Dendritic cell treated with granulocyte-macrophage colony-stimulating factor and Interleukin-4, amounts not matched to agents 40 ng/mL and 50 ng/mL, for 4 days (primary cell): Measurements from ENCODE around the gene TTLL9.

Experiments
- H3K27ac Mint-ChIP-seq: one replicate; pipeline ENCODE4 v1.8.0; 2022; ENCODE audit warnings: mild to moderate bottlenecking, mixed read lengths
- H3K27me3 Mint-ChIP-seq: one replicate; pipeline ENCODE4 v1.8.0; 2022; ENCODE audit warnings: mild to moderate bottlenecking, mixed read lengths
- H3K36me3 Mint-ChIP-seq: one replicate; pipeline ENCODE4 v1.8.0; 2022; ENCODE audit warnings: low read depth, mixed read lengths
- H3K4me1 Mint-ChIP-seq: one replicate; pipeline ENCODE4 v1.8.0; 2022; ENCODE audit warnings: low read depth, mixed read lengths
- H3K4me3 Mint-ChIP-seq: one replicate; pipeline ENCODE4 v1.8.0; 2022; ENCODE audit warnings: mild to moderate bottlenecking, moderate library complexity, mixed read lengths
- H3K9me3 Mint-ChIP-seq: one replicate; pipeline ENCODE4 v1.8.0; 2022; ENCODE audit warnings: mixed read lengths
- intact Hi-C: fragments of 100-400 bp; cut with micrococcal nuclease; formaldehyde crosslinking; loops from one replicate; pipeline ENCODE4 v1.15.0; 2022

Gene TTLL9

DNA sequence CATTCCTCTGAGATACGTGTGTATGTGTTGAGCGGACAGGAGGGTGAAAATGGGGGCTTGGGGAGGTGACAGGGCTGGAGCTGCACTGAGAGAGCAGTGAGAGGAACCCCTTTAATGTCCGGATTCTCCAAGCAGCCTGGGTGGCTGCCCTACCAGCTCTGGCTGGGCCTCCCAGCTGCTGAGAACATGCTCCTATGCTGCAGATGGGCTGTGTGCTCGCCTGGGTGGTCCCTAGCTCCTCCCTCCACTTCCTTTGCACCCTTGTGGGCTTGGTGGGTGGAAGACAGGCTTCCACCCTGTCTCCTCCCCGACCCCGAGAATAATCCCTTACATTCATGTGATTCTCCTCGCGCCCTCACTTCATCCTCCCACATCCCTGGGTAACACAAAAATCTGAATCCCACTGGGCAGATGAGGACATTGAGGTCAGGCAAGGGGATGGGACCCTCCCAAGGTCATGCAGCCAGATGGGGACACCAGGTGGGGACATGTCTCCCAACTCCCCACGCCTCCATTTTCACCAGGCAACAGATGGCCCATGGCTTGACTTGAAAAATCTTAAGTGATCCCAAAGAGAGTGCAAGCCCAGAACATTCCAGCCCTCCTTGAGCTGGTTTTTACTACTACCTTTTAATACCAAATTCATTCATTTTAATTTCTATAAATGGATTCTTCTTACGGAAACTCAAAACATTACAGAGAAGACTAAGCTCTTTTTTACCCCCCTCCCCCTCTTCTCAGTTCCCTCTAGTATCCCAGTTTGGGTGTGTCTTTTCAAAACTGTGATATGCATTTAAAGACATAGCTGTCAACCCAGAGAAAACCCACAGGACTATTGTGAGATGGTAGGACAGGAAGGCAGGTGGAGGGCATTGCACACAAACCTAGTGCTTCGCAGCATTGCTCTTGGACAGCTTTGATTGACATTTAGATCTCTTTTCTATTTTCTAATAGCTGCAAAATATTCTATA is 86.4 kb downstream of the TTLL9 start:
- Mint-ChIP-seq H3K36me3 (peaks cover 2% of the 10 kb centered on the region), H3K4me1 (peaks cover 22% of the 10 kb centered on the region), H3K27ac (peak overlapping the region; percentile 63), H3K27me3 (peaks cover 44% of the 10 kb centered on the region), H3K9me3 (no peaks in the 10 kb centered on the region), H3K4me3 (peak overlapping the region; percentile 21)
- intact Hi-C loops = no loop called here

DNA sequence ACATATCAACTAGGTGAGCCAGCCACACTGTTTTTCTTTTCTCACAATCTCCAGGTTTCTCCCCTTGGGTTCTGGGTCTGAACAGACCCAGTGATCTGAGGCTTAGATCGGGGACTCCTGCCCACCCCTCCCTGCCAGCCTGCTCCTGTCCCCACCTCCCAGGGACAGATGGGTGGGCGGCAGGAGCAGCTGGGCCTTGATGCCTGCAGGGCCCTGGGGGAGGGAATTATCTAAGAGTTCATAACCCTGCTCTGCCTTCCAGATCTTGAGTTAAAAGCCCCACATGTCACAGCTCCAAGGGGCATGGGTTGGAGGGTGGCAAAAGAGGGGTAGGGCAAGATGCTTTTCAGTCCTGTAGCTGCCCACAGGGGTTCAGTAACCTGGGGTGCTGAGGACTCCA is 92.3 kb downstream of the TTLL9 start:
- intact Hi-C loops = no loop called here
- Mint-ChIP-seq H3K27ac (no peak overlapping the region), H3K4me1 (peaks cover 13% of the 10 kb centered on the region), H3K9me3 (no peaks in the 10 kb centered on the region), H3K36me3 (no peaks in the 10 kb centered on the region), H3K27me3 (peaks cover 61% of the 10 kb centered on the region), H3K4me3 (no peak overlapping the region)

DNA sequence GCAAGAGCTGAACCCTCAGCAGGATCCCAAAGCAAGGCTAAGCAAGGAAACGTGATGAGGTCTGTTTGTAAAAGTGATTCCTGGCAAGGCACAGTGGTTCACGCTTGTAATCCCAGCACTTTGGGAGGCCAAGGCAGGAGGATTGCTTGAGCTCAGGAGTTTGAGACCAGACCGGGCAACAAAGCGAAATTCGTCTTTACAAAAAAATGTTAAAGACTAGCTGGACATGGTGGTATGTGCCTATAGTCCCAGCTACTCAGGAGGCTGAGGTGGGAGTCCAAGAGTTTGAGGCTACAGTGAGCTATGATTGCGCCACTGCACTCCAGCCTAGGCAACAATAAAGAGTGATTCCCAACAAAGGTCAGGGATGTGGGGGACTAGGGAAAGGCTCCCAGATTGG is 93.5 kb downstream of the TTLL9 start:
- Mint-ChIP-seq H3K36me3 (no peaks in the 10 kb centered on the region), H3K27ac (no peak overlapping the region), H3K4me3 (no peak overlapping the region), H3K4me1 (peaks cover 20% of the 10 kb centered on the region), H3K27me3 (peaks cover 65% of the 10 kb centered on the region), H3K9me3 (no peaks in the 10 kb centered on the region)
- intact Hi-C loops = no loop called here

DNA sequence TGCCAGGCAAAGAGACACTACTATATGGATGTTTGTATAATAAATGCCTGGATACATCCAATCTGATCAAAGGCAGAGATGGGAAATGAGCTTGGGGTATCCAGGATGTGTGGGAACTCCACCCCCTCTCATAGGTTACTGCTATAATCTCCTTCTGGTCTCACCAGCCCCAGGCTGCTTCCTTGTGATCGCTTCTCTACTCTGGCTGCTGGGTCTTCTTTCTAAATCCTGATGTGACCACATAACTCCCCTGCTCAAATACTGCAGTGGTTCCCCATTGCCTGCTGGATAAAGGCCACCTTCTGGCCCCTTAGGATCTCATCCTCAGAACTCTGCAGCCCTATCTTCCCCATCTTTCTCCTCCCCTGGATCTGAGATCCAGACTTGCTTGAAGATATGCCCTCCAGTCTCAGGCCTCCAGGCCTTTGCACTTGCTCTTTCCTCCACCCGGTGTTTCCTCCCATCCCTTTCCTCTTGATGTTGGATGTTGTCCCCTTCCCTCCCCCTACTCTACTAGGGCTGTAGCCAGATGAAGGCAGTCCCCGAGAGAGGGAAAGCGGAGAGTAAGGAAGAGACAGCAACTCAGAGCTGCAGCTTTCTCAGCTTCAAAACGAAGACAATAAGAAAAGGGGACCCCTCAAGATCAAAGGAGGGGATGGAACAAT is 96.7 kb downstream of the TTLL9 start:
- Mint-ChIP-seq H3K27ac (no peak overlapping the region), H3K4me1 (peaks cover 18% of the 10 kb centered on the region), H3K27me3 (peaks cover 62% of the 10 kb centered on the region), H3K36me3 (no peaks in the 10 kb centered on the region), H3K9me3 (no peaks in the 10 kb centered on the region), H3K4me3 (peak overlapping the region; percentile 1)
- intact Hi-C loops = no loop called here

DNA sequence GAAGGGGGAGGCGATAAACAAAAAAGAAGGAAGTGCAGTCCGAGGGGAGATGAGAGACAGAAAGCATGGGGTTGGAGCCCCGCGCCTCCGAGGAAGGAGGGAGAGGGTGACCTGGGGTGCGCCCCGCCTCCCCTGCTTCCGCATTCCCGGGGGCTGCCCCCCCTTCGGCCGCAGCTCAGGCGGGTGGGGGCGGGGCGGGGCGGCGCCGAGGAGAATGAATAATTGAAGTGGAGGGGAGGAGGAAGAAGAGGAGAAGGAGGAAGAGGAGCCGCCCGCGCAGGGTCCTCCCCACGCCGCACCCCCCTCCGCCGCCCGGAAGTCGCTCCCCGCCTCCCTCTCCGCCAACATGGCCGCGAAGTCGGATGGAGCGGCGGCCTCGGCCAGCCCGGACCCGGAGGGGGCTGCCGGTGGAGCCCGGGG is 97.4 kb downstream of the TTLL9 start, which contains the start of gene XKR7:
XKR7 (plus strand) TSS at position 322 of the 420 bp plus-strand sequence; CDS start at position 347, 25 bp downstream.
- no peaks in the 10 kb centered on the region for H3K9me3 Mint-ChIP-seq
- no peak within 1 kb of the TSS for H3K27ac Mint-ChIP-seq
- peaks cover 18% of the 10 kb centered on the region for H3K4me1 Mint-ChIP-seq
- H3K27me3 Mint-ChIP-seq = peaks cover 59% of the 10 kb centered on the region
- no peaks in the 10 kb centered on the region for H3K36me3 Mint-ChIP-seq
- H3K4me3 Mint-ChIP-seq = peak within 1 kb of the TSS; percentile 89
- intact Hi-C loops = loop anchor here (1.0 kb wide), 1 partner anchor 16 kb away; the partner anchor contains the start of gene PDRG1

- Mint-ChIP-seq H3K9me3 (no peaks in the 10 kb centered on the region), H3K4me3 (peak overlapping the region; percentile 89), H3K4me1 (peaks cover 18% of the 10 kb centered on the region), H3K27ac (no peak overlapping the region), H3K36me3 (no peaks in the 10 kb centered on the region), H3K27me3 (peaks cover 60% of the 10 kb centered on the region)
- intact Hi-C loops = loop anchor here (1.0 kb wide), 1 partner anchor 16 kb away; the partner anchor contains the start of gene PDRG1
Measured at GRCh38 chr20:31968291-31969126, 98.1 kb downstream of the TTLL9 start.

DNA sequence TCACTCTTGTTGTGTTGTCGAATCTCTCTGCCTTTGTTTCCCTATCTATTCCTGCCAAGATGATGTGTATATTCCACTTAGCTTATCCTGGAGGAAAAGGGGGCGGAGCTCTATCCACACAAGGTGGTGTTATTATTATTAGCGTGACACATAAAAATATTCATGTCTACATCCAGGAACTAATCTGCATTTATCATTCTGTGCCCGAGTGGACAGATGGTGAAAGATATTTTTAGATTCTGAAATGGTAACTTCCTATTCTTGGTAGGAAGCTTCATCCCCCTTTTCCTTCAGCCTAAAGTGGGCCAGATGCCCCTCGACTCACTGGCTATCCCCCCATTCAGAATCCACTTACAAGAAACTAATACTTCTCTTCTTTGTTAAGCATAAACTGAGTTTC is 99.6 kb downstream of the TTLL9 start:
- Mint-ChIP-seq H3K27me3 (peaks cover 51% of the 10 kb centered on the region), H3K4me1 (peaks cover 18% of the 10 kb centered on the region), H3K9me3 (no peaks in the 10 kb centered on the region), H3K36me3 (no peaks in the 10 kb centered on the region), H3K27ac (no peak overlapping the region), H3K4me3 (no peak overlapping the region)
- intact Hi-C loops = no loop called here

DNA sequence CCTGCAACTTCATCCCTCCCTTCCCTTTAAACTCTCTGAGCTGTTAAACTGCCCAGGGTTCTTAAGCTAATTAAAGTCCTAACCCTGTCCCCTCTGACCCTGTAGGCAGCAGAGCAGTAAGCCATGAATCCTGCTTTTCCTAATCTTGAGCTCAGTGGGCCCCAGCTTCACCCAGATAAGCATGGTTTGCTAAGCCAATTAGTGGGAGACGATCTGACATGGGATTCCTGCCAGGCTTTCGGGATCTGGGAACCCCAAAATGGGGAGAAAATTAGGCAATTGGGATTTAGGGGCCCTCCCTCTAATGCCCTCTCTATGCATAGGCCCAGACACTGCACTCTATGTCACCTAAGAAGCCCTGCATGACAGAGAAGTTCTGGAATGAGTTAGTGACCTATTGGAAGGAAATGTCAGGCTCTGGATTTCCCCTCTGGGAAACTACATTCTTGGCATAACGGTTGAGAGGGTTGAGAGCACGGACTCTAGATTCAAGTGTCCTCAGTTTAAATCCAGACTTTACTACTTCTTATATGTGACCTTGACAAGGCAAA is 102.1 kb downstream of the TTLL9 start:
- Mint-ChIP-seq H3K27me3 (peaks cover 39% of the 10 kb centered on the region), H3K27ac (no peak overlapping the region), H3K4me3 (no peak overlapping the region), H3K36me3 (no peaks in the 10 kb centered on the region), H3K9me3 (no peaks in the 10 kb centered on the region), H3K4me1 (peaks cover 12% of the 10 kb centered on the region)
- intact Hi-C loops = no loop called here

- no peaks in the 10 kb centered on the region for H3K36me3 Mint-ChIP-seq
- no peak overlapping the region for H3K4me3 Mint-ChIP-seq
- H3K27me3 Mint-ChIP-seq = peaks cover 28% of the 10 kb centered on the region
- H3K27ac Mint-ChIP-seq = no peak overlapping the region
- no peaks in the 10 kb centered on the region for H3K9me3 Mint-ChIP-seq
- intact Hi-C loops = no loop called here
- no peaks in the 10 kb centered on the region for H3K4me1 Mint-ChIP-seq
Measured at GRCh38 chr20:31974296-31974695, 103.9 kb downstream of the TTLL9 start.

DNA sequence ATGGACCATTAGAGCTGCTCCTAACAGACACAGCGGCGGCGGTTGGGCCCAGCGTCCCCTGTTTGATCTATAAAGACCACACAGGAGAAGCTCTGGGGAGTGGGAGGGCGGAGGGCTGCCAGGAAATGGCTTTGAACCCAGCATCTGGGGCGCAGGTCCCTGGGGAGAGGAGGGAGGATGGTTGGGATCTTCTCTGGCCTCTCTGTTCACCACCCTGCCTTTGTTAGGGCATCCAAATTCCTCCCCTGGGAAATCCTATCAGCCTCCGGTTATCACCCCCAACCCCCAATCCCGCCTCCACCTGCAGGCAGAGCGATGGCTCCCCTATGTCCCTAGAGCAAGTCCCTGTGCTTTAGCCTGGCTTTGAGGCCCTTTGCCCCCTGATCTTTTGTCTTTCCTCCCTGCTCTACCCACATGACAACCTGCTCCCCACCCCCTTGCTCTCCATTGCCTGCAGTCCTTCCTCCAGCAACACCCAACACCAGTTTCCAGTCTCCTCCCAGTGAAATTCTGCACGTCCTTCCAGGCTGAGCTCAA is 104.6 kb downstream of the TTLL9 start:
- intact Hi-C loops = no loop called here
- Mint-ChIP-seq H3K27ac (no peak overlapping the region), H3K27me3 (peaks cover 26% of the 10 kb centered on the region), H3K4me1 (no peaks in the 10 kb centered on the region), H3K9me3 (no peaks in the 10 kb centered on the region), H3K36me3 (no peaks in the 10 kb centered on the region), H3K4me3 (no peak overlapping the region)

DNA sequence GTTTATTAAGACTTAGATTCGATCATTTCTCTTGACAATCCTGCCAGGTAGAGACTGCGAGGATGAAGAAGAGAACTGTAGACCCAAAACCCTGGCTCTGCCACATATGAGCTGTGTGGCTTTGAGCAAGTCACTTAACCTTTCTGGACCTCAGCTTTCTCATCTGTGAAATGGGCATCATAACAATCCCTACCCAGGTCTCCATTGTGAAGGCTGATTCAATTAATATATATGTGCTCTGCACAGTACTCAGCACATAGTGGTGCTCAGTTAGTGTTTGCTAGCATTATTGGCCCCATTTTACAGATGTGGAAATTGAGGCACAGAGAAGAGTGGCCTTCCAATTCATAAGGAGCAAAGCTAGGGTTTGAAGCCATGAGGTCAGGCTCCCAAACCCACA is 105.4 kb downstream of the TTLL9 start:
- Mint-ChIP-seq H3K27ac (no peak overlapping the region), H3K4me1 (no peaks in the 10 kb centered on the region), H3K9me3 (no peaks in the 10 kb centered on the region), H3K4me3 (no peak overlapping the region), H3K36me3 (no peaks in the 10 kb centered on the region), H3K27me3 (peaks cover 21% of the 10 kb centered on the region)
- intact Hi-C loops = no loop called here

DNA sequence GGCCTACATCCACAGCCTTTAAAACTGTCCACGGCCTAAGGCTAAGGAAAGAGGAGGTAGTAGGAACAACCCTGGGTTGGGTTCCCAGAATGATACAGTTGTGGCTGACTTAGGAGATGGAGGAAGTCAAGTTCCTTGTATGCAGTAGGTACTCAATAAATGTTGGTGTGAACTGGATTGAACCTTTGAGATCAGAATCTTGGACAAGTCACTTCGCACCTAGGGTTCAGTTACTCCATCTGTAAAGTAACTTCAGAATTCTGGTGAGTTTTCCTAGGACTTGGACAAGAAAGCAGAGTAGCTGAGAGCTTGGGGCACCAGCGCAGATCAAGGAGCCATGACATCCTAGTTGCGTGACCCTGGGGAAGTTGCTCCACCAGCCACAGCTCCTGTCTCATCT is 106.6 kb downstream of the TTLL9 start:
- no peak overlapping the region for H3K4me3 Mint-ChIP-seq
- H3K27me3 Mint-ChIP-seq = peaks cover 19% of the 10 kb centered on the region
- no peaks in the 10 kb centered on the region for H3K9me3 Mint-ChIP-seq
- no peaks in the 10 kb centered on the region for H3K4me1 Mint-ChIP-seq
- H3K27ac Mint-ChIP-seq = no peak overlapping the region
- no peaks in the 10 kb centered on the region for H3K36me3 Mint-ChIP-seq
- intact Hi-C loops = no loop called here

DNA sequence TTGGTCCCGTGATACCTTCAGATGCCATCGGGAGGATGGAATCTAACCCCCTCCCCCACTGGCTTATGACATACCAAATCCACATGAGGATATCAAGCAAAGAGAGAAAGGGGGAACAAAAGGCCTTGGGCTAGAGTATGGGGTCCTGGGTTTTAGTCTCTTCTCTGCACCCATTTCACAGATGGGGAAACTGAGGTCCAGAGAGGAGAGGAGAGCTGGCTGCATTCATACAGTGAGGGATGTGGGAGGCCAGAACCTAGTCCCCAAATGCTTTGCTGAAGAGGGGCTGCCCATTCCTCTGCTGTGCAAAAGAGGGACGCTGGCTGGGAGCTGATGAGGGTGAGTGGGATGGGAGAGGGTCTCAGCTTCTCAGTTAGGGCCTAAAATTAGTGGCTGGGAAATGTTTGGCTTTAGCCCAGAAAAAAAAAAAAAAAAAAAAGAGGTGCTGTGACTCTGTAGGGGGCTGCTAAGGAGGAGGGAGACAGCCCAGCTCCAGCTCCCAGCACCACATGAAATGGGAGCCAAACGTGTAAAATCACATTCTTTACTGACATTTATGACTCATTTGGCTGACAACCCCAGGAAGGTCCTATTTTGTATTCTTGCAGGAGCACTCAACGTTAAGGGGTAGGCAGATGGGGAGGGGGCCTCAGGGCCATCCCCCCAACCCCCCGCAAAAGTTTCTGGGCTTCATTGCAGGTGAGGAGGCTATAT is 109.4 kb downstream of the TTLL9 start:
- H3K4me3 Mint-ChIP-seq = no peak overlapping the region
- H3K27ac Mint-ChIP-seq = no peak overlapping the region
- H3K27me3 Mint-ChIP-seq = peaks cover 18% of the 10 kb centered on the region

More for the DNA sequence above, 109.4 kb downstream of the TTLL9 start:
- no peaks in the 10 kb centered on the region for H3K4me1 Mint-ChIP-seq
- intact Hi-C loops = no loop called here
- H3K36me3 Mint-ChIP-seq = no peaks in the 10 kb centered on the region
- no peaks in the 10 kb centered on the region for H3K9me3 Mint-ChIP-seq
